HG02852 (cell line): Measurements from ENCODE around the gene BRCA1.

Experiments
- ATAC-seq: cut with Tn5 transposase; IDR thresholded peaks from one replicate; pipeline ENCODE4 v1.9.1; 2021; ENCODE audit warnings: mild to moderate bottlenecking, moderate library complexity; ENCODE audit not compliant: unreplicated experiment

Gene BRCA1

DNA sequence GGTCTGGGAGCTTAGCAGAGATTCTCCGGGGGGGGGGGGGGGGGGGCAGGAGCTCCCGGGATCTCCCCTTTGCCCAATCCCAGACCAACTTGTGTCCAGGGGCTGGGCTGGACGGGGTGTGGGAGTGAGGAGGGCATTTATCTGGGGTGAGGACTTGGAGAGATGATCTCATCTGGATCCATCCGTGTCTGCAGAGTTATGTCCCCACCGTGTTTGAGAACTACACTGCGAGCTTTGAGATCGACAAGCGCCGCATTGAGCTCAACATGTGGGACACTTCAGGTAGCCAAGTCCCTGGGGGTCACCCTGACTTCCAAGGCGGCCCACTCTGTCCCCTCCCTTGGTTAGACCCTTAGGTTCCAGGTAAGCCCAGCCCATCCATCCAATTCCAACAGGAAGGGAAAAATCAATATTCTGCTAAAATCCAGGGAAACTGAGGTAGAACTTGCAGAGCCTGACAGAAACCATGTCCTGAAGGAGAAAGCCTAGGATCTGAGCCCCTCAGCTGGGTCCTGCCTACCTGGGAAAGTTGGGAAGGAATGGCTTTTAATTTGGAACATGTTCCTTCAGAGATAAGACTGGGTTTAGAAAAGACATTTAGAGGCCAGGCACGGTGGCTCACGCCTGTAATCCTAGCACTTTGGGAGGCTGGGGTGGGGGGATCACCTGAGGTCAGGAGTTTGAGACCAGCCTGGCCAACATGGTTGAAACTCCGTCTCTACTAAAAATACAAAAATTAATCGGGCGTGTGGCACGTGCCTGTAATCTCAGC is 99.2 kb downstream of the BRCA1 start:
- ATAC-seq: no peak

- no peak for ATAC-seq
Measured at GRCh38 chr17:43025290-43025657, 99.9 kb downstream of the BRCA1 start.

DNA sequence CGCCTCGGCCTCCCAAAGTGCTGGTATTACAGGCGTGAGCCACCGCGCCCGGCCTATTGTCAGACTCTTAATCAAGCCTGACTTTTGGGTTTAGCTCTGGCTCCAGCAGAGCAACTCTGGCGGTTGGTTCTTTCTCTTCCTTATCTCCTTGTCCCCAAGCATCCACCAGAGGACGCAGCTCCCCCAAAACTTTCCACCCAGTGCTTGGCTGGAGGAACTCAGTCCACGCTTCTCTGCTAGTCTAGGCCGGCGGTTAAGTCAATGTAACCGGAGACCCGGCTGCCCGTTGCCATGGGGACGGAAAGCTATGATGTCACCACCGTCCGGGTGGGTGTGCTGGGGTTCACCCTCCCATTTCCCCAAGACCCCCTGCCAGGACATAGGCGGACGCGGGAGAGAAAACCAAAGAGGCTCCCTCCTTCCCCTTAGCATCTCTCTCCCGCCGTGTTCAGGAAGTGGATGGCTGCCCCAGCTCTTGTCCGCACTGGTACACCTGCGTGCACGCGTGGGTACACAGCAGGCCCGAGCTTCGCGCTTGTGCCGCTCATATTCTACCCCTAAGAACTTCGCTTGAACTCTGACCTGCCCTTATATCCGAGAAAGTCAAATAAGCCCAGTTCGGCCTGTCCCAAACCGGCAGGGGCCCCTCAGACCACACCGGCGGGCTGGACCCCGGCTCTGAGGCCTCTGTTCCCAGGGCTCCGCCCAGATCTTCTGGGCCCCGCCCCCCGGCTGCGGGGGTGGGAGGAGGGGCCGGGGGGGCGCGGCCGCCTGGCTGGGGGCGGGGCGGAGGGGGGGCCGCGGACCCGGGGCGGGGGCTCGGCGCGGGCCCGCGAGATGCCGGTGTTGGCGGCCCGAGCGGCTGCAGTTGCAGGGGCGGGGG is 100.5 kb downstream of the BRCA1 start, which contains the start of gene RND2:
Gene RND2, plus strand, starts transcription at position 825 of the 883 bp plus-strand sequence. CDS start 117 bp downstream, outside the sequence.
- ATAC-seq: no peak

DNA sequence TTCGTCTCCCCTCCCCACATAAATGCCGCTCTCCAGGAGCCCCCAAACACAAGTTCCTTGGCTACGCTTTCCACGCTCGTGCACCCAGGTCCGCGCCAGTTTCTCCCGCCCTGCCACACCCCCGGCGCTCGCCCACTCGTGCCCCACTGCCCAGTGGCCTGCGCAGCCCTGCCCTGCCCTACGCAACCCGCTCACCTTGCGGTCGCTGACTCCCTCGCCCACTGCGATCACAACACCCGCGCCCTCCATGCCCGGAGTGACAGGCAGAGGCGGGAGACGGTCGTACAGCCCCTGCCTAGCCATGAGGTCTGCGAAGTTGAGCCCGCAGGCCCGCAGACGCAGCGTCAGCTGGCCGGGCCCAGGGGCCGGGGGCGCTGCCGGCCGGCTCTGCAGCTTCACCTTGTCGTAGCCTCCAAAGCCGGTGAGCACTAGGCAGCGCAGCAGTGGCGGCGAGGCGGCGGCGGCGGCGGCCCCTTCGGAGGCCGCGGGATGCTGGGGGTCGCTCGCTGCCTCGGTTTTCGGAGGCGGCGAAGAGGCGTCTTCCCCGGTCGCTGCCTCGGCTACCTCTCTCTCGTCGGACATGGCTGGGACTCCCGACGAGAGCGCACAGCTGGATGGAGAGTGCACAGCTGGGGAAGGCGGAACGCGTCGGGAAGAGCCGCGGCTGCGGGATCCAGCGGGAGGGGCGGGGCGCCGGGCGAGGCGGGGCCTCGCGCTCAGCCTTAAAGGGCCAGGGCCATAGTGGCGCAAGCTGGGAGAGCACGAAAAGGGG is 103.2 kb downstream of the BRCA1 start, which contains the start of gene VAT1:
Gene VAT1, minus strand, starts transcription at position 645 of the 772 bp plus-strand sequence. Its CDS starts 63 bp downstream, at position 582.
- peak; percentile 42 for ATAC-seq

- no peak for ATAC-seq
Measured at GRCh38 chr17:43020789-43021740, 104.1 kb downstream of the BRCA1 start.

DNA sequence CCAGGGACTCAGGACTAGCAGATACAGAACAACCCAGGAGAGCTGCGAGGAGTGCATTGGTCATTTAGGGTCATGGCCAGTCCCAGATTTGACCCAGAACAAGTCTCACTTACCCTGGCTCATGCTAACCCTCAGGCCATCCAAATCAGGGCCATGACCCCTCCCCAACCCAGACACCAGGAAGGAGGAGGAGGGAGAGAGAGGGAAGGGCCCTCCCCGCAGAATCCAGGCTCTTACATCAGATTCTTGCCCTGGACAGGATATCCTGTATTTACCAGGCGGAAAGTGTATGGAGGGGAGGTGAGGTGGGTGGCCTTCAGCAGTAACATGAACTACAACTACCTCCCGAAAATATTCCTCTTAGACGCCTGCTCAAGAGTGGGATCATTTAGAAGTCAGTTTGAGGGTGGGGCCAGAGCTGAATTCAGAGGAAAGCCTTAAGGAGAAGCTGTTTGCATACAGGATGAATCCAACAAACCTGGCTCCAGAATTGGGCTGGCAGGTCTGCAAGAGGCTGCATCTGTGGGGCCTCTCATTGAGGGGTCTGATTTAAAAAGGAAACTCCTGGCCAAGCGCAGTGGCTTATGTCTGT is 105.0 kb downstream of the BRCA1 start:
- no peak for ATAC-seq

GRCh38 chr17:43019418-43019817 is 105.7 kb downstream of the BRCA1 start:
- ATAC-seq: no peak

GRCh38 chr17:43018932-43019331 is 106.2 kb downstream of the BRCA1 start:
- ATAC-seq: no peak

GRCh38 chr17:43018008-43018853 is 106.9 kb downstream of the BRCA1 start:
- no peak for ATAC-seq

GRCh38 chr17:43016216-43016615 is 108.9 kb downstream of the BRCA1 start:
- no peak for ATAC-seq

GRCh38 chr17:43015579-43015978 is 109.6 kb downstream of the BRCA1 start:
- ATAC-seq: no peak

- ATAC-seq: no peak
Measured at GRCh38 chr17:43014649-43015542, 110.3 kb downstream of the BRCA1 start.

- ATAC-seq: no peak
Measured at GRCh38 chr17:43014020-43014648, 111.0 kb downstream of the BRCA1 start.

DNA sequence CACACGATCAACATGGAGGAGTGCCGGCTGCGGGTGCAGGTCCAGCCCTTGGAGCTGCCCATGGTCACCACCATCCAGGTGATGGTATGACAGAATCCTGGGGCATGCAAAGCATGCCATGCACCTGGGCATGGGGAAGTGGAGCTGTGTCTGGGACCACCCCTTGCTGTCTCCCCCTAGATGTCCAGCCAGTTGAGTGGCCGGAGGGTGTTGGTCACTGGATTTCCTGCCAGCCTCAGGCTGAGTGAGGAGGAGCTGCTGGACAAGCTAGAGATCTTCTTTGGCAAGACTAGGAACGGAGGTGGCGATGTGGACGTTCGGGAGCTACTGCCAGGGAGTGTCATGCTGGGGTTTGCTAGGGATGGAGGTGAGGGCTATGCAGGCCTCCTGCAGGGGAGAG is 111.9 kb downstream of the BRCA1 start:
- no peak for ATAC-seq

GRCh38 chr17:43011728-43012472 is 113.3 kb downstream of the BRCA1 start:
- ATAC-seq: no peak

DNA sequence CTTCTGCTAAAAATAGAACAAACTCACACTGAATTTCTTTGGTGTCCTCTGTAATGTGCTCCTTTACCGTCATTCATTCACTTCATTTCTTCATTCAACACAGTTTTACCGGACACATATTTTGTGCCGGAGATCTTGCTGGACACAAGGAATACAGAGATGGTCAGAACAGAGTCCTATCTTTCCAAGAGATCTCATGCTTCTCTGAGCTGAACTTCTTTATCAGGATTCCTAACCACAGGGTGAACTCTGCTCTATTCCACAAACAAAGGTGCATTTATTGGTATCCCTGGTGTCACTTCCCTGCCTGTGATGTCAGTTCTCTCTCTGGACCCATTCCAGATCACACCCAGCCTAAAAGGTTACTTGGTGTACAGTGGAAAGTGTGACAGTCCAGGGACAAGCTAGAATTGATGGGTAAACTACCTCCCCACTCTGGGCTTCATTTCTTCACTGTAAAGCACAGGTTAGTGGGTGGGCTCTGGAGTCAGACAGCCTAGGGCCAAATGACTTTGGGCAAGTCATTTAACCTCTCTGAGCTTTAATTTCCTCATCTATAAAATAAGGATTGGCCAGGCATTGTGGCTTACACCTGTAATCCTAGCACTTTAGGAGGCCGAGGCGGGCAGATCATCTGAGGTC is 114.4 kb downstream of the BRCA1 start:
- no peak for ATAC-seq
